Activated CD4-positive, alpha-beta T cell treated with anti-CD3 and anti-CD28 coated beads, Interleukin-2, amount 50 U/mL, for 4 hours (primary cell): ENCODE data around the gene ZNF384.
"Not testable (repeated sequence)": the region's sequence is repeated elsewhere in the genome, so short reads cannot be mapped to it uniquely, and the experiment has no call there.

ENCODE experiments used
- DNase-seq, 2 experiments: peaks; one replicate each; pipeline ENCODE4 v3.0.0-alpha.2; 2020

Gene ZNF384

DNA sequence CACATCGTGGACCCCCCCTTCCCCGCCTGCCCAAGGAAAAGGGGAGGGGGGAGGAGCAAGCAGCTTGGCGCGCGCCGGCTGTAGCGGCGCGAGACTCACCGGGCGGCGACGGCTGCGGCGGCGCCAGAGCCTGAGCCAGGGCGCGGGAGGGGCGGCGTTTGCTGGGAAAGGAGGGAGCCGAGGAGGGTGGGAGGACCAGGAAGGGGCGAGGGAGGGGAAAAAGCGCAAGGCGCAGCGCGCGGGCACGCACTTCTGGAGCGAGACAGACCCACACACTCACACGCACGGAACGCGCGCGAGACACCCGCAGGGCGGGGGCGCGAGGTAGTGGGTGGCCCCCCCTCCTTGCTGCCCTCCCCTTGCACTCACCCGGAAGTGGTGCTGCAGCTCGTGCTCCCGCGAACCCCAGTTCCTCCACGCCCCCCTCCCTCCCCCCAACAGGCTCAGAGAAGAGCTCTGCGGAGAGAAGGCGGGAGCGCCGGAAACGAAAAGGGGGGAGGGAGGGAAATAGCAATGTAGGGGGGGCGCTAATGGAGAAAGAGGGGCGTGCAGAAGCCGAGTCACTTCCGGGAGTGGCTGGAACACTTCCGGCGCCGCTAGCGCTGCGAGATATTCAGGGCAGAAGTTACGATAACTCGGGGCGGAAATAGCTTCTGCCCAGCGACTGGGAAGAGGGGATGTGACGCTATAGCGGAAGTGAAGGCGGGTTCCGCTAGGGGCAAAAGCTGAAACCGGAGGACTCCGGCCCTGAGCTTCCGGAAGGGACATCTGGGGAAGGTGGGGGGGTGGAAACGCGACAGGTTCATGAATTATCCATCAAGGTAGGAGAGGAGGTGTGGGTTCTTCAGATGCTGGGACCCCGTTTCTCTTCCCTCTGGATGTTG lies at the start of gene ZNF384:
ZNF384 (minus strand) TSS at position 377 of the 884 bp plus-strand sequence. CDS start 9,855 bp downstream, outside the sequence.
- DNase-seq = peak; percentile 93 to 96

DNA sequence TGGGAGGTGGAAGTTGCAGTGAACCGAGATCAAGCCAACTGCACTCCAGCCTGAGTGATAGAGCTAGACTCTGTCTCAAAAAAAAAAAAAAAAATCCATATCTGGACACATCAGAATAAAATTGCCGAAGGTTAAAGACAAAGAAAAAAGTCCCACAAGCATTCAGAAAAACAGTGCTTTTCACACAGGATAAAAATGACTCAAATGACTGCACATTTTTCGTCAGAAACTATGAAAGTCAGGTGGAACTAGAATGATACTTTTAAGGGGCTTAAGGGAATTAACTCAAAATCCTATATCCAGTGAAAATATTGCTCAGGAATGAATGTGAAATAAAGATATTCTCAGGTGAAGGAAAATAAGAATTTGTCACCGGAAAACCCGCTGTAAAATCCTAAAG lies 47.6 kb upstream of the ZNF384 start:
- no peak for DNase-seq

DNA sequence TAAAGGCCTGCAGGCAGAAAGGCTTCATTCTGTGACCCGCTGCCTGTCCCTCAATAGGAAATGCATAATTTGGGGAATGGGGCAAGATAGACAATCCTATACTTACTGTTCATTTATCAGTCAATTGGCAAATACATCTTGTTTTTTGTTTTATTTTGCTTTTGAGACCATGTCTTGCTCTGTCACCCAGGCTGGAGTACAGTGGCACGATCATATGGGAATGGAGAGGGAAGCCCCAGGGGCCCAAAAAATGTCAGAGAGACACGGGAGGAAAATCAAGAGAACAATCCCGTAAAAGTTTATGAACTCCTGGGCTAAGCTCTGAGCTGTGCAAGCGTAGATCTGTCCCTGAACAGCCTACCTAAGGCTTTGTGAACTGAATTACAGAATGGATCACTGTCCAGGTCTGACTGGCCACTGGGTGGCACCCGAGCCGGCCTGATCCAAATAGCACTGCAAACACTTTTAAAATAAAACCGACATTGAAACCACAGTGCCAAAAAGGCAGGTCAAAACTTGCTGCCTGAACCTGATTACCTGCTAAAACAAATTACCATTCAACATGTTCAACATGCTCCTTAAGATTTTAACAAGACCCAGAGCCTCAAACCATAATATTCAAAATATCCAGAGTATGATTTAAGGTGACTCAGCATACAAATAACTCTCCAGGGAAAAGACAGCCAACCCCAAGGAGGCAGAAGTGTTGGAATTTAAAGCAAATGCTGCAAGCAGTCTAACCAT lies 46.4 kb upstream of the ZNF384 start:
- DNase-seq = peak; percentile 18 to 29

DNA sequence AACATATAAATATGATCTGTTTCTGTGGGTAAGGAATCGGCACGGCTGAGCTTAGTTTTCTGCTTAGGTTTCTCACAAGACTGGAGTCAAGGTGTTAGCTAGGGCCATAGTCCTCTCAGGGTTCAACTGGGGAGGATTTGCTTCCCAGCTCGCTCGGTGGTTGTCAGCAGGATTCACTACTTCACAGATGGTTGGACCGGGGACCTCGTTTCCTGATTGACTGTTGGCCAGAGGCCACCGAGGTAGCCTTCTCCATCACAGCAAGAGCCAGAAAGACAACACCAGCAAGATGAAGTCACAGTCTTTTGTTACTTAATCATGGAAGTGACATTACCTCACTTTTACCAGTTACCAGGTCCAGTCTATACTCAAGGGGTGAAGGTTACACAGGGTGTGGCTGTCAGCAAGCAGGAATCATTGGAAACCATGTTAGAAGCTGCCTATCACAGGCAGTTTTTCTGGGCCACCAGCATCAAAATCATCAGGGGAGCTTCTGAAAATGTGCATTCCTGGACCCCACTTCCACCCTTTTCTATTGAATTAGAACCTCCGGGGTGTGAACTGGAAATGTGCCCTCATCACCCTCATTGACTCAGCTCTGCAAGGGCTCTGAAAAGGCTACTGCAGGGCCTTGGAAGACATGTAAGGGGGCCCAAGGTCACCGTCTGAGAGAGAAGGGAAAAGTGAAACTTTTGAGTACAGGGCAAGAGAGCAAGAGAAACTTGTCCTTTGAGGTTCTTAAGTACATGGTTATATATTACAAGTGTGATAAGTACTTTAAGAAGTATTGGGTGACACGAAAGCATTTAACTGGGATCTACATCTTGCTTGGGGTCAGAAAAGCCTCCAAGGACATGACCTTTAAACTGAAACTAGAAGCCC lies 45.6 kb upstream of the ZNF384 start:
- no peak for DNase-seq

DNA sequence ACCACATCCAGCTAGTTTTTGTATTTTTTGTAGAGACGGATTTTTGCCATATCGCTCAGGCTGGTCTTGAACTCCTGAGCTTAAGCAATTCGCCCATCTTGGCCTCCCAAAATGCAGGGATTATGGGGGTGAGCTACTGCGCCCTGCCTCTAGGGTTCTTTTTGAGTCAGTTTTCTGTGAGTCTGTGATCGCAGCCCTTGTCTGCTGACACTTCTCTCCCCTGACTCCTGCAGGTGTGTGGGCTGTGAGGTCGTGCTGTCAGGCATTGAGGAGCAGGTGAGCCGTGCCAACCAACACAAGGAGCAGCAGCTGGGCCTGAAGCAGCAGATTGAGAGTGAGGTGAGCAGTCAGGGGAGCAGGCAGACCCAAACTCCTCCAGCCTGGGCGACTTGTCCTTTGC lies 41.0 kb upstream of the ZNF384 start:
- no peak for DNase-seq

DNA sequence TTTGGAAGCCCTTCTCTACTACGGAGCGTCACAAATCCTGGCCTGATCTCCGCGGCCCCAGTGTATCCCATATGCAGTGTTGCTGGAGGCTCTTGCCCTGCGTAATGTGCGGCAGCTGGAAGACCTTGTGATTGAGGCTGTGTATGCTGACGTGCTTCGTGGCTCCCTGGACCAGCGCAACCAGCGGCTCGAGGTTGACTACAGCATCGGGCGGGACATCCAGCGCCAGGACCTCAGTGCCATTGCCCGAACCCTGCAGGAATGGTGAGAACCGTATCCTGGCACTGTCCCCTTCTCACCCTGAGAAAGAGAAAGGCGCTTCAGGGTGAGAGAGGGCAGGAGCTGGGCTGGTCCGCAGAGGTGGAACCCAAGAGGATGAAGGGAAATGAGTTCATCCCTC lies 40.0 kb upstream of the ZNF384 start:
- DNase-seq = no peak

DNA sequence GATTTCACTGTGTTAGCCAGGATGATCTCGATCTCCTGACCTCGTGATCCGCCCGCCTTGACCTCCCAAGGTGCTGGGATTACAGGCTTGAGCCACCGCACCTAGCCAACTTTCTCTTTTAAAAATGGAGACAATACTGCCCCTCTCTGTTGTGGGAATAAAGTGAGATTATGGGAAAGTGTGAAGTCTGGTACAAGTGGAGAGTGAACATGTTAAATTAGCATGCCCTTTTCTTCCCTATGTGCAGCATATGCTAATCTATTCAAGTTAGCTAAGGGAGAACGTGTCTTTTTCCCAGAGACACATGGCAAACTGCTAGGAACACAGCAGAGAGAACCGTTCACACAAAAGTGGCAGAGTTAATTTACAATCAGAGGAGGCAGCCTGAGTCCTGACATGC lies 36.2 kb upstream of the ZNF384 start:
- DNase-seq = no peak

DNA sequence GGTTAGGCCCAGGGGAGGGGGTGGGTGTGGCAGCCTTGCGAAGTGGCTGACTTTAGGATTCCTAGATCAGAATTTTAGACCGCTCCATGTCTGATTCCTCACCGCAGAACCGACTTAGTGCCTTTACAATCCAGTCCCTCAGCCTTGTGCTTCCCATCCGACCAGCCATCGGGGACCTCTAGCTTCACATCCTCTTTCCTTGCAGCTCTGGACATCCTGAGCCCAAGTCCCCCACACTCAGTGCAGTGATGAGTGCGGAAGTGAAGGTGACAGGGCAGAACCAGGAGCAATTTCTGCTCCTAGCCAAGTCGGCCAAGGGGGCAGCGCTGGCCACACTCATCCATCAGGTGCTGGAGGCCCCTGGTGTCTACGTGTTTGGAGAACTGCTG lies 35.2 kb upstream of the ZNF384 start:
- no peak for DNase-seq

DNA sequence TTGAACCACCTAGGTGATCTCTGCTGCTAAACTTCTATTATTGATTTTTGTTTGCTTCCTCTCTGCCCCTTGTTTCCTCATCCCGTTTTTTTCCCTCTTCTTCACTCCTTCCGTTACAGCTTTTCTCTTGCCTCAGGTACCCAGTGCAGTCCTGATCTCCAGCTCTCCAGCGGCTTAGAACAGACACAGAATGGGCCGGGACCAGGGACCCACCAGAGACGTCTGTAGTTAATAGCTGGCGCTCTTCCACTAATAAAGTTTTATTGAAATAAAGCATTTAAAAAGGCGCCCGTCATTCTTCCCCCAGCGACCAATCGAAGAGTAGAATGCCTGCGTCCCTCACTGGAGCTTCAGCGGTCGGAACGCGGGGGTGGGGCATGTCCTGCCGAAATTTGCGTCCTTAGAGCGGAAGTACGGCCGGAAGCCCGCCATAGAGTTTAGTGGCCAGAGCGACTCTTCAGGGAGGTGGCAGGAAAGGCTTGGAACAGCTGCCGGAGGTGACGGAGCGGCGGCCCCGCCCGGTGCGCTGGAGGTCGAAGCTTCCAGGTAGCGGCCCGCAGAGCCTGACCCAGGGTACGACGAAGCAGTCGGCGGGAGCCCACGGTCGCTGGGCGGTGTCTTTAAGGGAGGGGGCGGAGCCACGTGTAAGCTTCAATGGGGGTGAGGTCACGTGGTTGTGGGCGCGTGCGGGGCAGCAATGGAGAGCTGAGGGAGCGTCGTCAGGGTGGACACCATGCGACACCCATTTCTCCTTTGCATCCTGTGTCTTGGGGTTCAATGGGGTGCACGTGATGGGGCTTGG lies 34.6 kb upstream of the ZNF384 start, which contains the start of gene COPS7A:
COPS7A (plus strand) TSS at position 440 of the 802 bp plus-strand sequence. CDS start 611 bp downstream, outside the sequence.
- peak; percentile 86 to 88 for DNase-seq

DNA sequence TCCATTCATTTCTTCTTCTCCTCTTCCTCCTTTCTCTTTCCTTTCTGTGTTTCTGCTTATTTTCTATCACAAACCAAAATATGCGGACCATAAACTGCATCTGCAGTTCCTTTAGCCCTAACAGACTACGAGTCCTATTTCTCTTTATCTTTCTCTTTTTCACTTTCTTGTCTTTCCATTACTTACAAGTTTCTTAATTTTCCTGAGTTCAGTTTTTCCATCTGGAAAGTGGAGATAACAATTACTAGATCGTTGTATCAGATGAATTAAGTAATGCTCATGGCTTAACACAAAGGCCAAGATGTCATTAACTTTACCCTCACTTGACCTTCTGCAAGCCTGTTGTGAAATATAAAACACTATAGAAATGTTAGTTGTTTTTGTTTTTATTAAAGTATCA lies 33.7 kb upstream of the ZNF384 start:
- no peak for DNase-seq

DNA sequence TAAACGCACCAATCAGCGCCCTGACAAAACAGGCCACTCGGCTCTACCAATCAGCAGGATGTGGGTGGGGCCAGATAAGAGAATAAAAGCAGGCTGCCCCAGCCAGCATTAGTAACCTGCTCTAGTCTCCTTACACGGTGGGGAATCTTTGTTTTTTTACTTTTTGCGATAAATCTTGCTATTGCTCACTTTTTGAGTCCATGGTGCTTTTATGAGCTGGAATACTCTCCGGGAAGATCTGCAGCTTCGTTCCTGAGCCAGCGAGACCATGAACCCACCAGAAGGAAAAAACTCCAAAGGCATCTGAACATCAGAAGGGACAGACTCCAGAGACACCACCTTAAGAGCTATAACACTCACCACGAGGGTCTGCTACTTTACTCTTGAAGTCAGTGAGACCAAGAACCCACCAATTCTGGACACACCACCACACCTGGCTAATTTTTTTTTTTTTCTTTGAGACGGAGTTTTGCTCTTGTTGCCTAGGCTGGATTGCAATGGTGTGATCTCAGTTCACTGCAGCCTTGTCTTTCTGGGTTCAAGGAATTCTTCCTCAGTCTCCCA lies 27.8 kb upstream of the ZNF384 start:
- no peak for DNase-seq

DNA sequence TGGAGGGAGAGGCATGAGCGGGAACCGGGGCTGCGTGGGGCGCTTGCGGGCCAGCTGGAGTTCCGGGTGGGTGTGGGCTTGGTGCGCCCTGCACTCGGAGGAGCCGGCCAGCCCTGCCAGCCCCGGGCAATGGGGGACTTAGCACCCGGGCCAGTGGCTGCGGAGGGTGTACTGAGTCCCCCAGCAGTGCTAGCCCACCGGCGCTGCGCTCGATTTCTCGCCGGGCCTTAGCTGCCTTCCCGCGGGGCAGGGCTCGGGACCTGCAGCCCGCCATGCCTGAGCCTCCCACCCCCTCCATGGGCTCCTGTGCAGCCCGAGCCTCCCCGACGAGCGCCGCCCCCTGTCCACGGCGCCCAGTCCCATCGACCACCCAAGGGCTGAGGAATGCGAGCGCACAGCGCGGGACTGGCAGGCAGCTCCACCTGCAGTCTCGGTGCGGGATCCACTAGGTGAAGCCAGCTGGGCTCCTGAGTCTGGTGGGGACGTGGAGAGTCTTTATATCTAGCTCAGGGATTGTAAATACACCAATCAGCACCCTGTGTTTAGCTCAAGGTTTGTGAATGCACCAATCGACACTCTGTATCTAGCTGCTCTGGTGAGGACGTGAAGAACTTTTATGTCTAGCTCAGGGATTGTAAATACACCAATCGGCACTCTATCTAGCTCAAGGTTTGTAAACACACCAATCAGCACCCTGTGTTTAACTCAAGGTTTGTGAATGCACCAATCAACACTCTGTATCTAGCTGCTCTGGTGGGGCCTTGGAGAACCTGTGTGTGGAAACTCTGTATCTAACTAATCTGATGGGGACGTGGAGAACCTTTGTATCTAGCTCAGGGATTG lies 27.1 kb upstream of the ZNF384 start:
- DNase-seq = not testable (repeated sequence)

DNA sequence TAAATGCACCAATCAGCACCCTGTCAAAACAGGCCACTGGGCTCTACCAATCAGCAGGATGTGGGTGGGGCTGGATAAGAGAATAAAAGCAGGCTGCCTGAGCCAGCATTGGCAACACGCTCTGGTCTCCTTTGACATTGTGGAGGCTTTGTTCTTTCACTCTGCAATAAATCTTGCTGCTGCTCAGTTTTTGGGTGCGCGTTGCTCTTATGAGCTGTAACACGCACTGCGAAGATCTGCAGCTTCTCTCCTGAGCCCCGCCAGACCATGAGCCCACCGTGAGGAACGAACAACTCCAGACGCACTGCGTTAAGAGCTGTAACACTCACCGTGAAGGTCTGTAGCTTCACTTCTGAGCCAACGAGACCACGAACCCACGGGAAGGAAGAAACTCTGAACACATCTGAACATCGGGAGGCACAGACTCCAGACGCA lies 19.8 kb upstream of the ZNF384 start:
- DNase-seq = no peak

DNA sequence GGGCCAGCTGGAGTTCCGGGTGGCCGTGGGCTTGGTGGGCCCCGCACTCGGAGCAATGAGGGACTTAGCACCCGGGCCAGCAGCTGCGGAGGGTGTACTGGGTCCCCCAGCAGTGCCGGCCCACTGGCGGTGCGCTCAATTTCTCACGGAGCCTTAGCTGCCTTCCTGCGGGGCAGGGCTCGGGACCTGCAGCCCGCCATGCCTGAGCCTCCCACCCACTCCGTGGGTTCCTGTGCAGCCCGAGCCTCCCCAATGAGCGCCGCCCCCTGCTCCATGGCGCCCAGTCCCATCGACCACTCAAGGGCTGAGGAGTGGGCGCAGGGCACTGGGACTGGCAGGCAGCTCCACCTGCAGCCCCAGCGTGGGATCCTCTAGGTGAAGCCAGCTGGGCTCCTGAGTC lies 19.2 kb upstream of the ZNF384 start:
- DNase-seq = not testable (repeated sequence)

DNA sequence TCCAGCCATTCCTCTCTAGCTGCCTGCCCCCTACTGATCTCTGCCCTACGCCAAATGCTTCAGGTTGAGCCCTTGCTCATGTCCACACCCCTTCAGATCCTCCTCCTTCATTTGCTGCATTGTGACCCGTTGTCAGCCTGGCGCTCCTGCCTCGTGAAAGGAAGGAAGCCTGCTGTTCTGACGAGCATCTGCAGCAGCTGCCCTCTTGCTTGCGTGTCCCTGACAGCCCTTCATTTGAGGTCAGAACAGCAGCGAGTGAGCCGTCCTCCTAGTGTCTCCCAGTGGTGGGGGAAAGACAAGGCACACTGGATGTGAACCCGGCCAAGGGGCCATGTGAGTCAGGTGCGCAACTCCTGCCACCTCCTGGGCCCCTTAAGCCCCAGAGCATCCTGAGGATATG lies 14.5 kb upstream of the ZNF384 start:
- no peak for DNase-seq

DNA sequence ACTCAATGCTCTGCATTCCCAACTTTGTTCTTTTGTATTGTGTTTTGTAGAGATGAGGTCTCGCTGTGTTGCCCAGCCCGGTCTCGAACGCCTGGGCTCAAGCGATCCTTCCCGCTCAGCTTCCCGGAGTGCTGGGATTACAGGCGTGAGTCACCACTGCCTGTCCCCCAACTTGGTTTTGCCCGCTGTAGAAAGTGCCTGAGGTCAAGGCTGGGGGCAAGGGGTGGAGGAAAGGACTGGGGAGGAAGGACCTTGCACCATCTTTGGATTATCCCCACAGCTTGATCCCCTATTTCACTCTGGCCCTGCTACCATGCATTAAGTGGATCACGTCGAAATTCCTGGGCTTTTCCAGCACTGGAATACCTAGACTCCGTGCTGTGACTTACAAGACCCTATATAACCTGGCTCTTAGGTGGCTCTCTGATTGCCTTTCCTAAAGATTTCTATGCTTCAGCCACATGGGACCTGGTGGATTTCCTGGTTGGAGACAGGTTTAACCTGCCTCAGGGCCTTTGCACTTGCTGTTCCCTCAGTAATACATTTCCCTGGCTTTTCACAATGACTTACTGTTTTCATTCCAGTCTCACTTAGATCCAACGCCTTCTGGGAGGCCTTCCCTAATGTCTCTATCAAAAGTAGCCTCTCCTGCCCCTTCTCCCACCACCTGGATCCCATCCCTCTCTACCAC lies 12.0 kb upstream of the ZNF384 start:
- no peak for DNase-seq

DNA sequence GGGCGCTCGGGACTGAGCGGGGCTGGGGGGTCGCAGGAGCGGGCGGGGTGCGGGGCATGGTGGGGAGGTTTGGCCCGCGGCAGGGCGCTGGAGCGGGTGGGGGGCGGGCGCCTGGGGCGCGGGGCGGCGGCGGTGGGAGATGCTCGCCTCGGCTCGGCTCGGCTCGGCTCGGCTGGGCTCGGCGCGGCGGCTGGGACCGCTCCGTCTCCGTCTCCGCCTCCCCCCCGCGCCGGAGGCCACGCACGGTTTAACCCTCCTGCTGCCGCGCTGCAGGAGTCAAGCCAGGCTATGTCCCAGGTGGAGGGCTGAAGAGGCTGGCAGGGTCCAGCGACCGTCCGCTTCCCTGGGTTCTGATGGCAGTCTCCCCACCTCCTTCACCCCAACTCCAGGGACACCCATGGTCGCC lies 11.5 kb upstream of the ZNF384 start, which contains the start of gene PIANP:
PIANP (minus strand) TSS at position 170 of the 406 bp plus-strand sequence. CDS start 2,754 bp downstream, outside the sequence.
- peak; percentile 37 to 42 for DNase-seq

DNA sequence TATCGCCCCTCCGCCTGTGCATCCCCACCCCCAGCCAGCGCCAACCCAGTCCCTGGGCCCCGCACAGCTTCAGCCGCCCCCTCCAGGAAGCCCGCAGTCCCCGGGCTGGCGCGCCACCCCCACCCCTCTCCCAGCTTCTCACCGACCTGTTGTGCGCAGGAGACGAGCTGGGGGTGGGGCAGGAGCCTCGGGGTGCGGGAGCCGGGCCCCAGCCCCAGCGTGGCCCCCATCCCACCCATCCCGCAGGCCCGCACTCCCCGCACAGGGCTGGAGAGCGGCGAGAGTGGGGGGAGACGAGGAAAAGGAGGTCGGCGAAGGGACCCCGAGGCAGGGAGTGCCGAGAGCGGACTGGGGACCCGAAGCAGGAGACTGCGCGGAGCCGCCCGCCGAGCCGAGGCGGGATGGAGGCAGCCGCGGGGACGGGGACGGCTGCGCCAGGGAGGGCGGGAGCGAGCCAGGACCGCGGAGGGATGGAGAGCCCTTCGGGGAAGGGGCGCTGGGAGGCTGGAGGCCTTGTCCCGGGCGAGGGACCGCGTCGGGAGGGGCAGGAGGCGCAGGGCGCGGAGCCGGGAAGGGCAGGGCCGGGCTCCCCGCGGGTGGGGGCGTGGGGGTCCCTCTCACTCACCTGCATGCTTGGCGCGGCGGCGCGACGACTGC lies 10.9 kb upstream of the ZNF384 start:
- no peak for DNase-seq

DNA sequence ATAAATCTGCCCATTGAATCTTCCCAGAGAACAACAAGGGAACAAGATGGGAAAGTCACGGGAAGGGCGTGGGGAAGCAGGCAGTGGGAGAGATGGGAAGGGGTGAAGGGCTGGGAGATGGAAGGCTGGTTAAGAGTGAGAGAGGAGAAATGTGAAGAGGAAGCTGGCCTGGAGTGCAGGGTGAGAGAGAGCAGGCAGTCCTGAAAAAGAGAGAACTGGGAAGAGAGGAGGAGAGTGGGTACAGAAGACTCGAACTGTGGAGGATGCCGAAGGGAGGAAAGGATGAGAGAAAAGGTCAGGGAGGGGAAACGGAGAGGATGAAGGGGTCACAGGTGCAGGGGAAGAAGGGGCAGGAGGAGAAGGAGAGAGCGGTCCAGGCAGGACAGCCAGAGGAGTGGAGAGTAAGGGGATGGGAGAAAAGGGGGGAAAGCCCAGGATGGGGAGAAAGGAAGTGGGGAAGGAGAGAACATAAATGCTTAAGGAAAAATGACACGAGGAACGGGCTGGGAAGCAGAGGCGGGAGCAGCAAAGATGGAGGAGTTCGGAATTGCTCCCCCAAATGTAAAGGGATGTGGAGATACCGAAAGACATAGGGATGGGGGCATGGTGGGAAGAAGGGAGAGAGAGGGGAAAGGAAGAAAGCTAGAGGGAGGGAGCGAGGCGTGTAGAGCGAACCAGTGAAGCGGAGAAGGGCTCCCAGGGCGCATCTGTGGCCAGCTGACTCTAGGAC lies 10.2 kb upstream of the ZNF384 start:
- no peak for DNase-seq
